Tibial artery (tissue), 4 donors: Measurements from ENCODE around the gene AGBL5.
A peak's percentile ranks its signal among the peaks of the same experiment; 100 is the strongest.

ENCODE experiments used
- DNase-seq, 2 donors: peaks; one replicate each; pipeline ENCODE4 v3.0.0-alpha.2; 2019
- H3K27ac ChIP-seq, 2 donors: fragments of 200-600 bp; sonication (generic) in 1 of 2; 1 replicate in 1 of 2; 2 replicates in 1 of 2; pipeline ENCODE4 v1.5.1; 2018 to 2019; ENCODE audit warnings: mild to moderate bottlenecking in 1 of 2
- H3K27me3 ChIP-seq, 2 donors: fragments of 200-600 bp; sonication (generic) in 1 of 2; one replicate each; pipeline versions ENCODE4 v1.5.1 to v1.6.0; 2016 to 2019
- H3K36me3 ChIP-seq, 3 donors: fragments of 200-600 bp; sonication (generic) in 2 of 3; one replicate each; pipeline ENCODE4 v1.5.1; 2016 to 2019; ENCODE audit warnings: mild to moderate bottlenecking in 2 of 3
- H3K4me1 ChIP-seq, 4 donors: fragments of 200-600 bp; sonication (generic) in 2 of 4; 1 replicate in 3 of 4; 2 replicates in 1 of 4; pipeline ENCODE4 v1.5.1; 2016 to 2019
- H3K4me3 ChIP-seq, 2 donors: fragments of 200-600 bp; sonication (generic) in 1 of 2; 1 replicate in 1 of 2; 2 replicates in 1 of 2; pipeline ENCODE4 v1.5.1; 2018 to 2019; ENCODE audit warnings: mild to moderate bottlenecking in 2 of 2
- H3K9me3 ChIP-seq, 3 donors: fragments of 200-600 bp; sonication (generic) in 1 of 3; one replicate each; pipeline ENCODE4 v1.5.1; 2016 to 2019
- CTCF ChIP-seq, 2 experiments: fragments of 200-600 bp in 1 of 2; fragments of 450-650 bp in 1 of 2; IDR thresholded peaks; one replicate each; pipeline ENCODE4 v1.5.1; 2017 to 2019; ENCODE audit warnings: antibody characterized with exemption in 2 of 2, mild to moderate bottlenecking in 1 of 2, moderate library complexity in 1 of 2
- intact Hi-C: fragments of 100-400 bp; cut with DNase I; formaldehyde crosslinking; loops from one replicate; pipeline ENCODE4 v1.15.0; 2023; ENCODE audit warnings: low total_unique reads

AGBL5 gene

GRCh38 chr2:27067385-27067784 lies 15.9 kb downstream of the AGBL5 start:
- Histone ChIP-seq H3K9me3 (no peaks in the 10 kb centered on the region), H3K4me3 (no peak overlapping the region), H3K36me3 (peaks cover 7 to 63% (median 10%) of the 10 kb centered on the region in 3 donors), H3K4me1 (peaks cover 3 to 39% (median 31%) of the 10 kb centered on the region in 4 donors), H3K27me3 (no peaks in the 10 kb centered on the region), H3K27ac (no peak overlapping the region)
- DNase-seq: no peak
- no peak for TF ChIP-seq CTCF (IDR thresholded peaks at IDR 0.05)
- intact Hi-C loops: no loop called here

GRCh38 chr2:27069436-27069835 lies 18.0 kb downstream of the AGBL5 start:
- DNase-seq: no peak
- Histone ChIP-seq H3K4me3 (peak overlapping the region in 1 of 2 donors; percentile 95), H3K9me3 (no peaks in the 10 kb centered on the region), H3K27ac (peak overlapping the region; percentile 96 to 98), H3K27me3 (no peaks in the 10 kb centered on the region), H3K4me1 (peaks cover 3 to 54% (median 47%) of the 10 kb centered on the region in 4 donors), H3K36me3 (peaks cover 7 to 53% (median 10%) of the 10 kb centered on the region in 3 donors)
- intact Hi-C loops: no loop called here
- TF ChIP-seq CTCF (IDR thresholded peaks at IDR 0.05): no peak

- Histone ChIP-seq H3K4me1 (peaks cover 3 to 60% (median 53%) of the 10 kb centered on the region in 4 donors), H3K4me3 (peak overlapping the region; percentile 90 to 95), H3K27ac (peak overlapping the region; percentile 96 to 98), H3K36me3 (peaks cover 6 to 47% (median 10%) of the 10 kb centered on the region in 3 donors), H3K27me3 (no peaks in the 10 kb centered on the region), H3K9me3 (no peaks in the 10 kb centered on the region)
- no peak for DNase-seq
- no peak for TF ChIP-seq CTCF (IDR thresholded peaks at IDR 0.05)
- intact Hi-C loops: no loop called here
These were observed 18.6 kb downstream of the AGBL5 start for GRCh38 chr2:27069961-27070618.

GRCh38 chr2:27070653-27071276 lies 19.3 kb downstream of the AGBL5 start:
- intact Hi-C loops: no loop called here
- no peak for DNase-seq
- H3K4me3 ChIP-seq: peak overlapping the region; percentile 90 to 95
- peaks cover 3 to 67% (median 54%) of the 10 kb centered on the region in 4 donors for H3K4me1 ChIP-seq
- H3K36me3 ChIP-seq: peaks cover 0 to 40% (median 10%) of the 10 kb centered on the region in 3 donors
- H3K9me3 ChIP-seq: no peaks in the 10 kb centered on the region
- TF ChIP-seq CTCF (IDR thresholded peaks at IDR 0.05): no peak
- H3K27ac ChIP-seq: peak overlapping the region; percentile 96 to 98
- H3K27me3 ChIP-seq: no peaks in the 10 kb centered on the region

- DNase-seq: peak; percentile 92 to 97
- no peaks in the 10 kb centered on the region for H3K27me3 ChIP-seq
- intact Hi-C loops: no loop called here
- no peaks in the 10 kb centered on the region for H3K9me3 ChIP-seq
- H3K36me3 ChIP-seq: peaks cover 0 to 34% (median 10%) of the 10 kb centered on the region in 3 donors
- no peak for TF ChIP-seq CTCF (IDR thresholded peaks at IDR 0.05)
- peaks cover 3 to 70% (median 54%) of the 10 kb centered on the region in 4 donors for H3K4me1 ChIP-seq
- peak within 1 kb of the TSS; percentile 96 to 98 for H3K27ac ChIP-seq
- H3K4me3 ChIP-seq: peak within 1 kb of the TSS; percentile 90 to 95
These were observed 20.0 kb downstream of the AGBL5 start, which contains the start of gene OST4 for GRCh38 chr2:27071277-27071989. Gene OST4, minus strand, starts transcription at chr2:27071654.
